ENCODE measurements around the gene FAM193B.

Gene FAM193B

GRCh38 chr5:177576169-177576568 lies 21.8 kb upstream of the FAM193B start:
- H2BK12ac ChIP-seq (ENCODE audit: low read length) = no peak overlapping the region
- no peak overlapping the region for H4K8ac ChIP-seq (ENCODE audit: low read depth, low read length)
- H3K79me1 ChIP-seq (ENCODE audit: low read length) = no peaks in the 10 kb centered on the region
- WGBS (ENCODE audit: extremely low coverage, insufficient coverage, insufficient read length) = no CpG with 5 or more reads among the region's 10 CpGs
- no peak overlapping the region for H4K91ac ChIP-seq (ENCODE audit: low read depth, low read length)
- H2AFZ ChIP-seq (ENCODE audit: insufficient read depth, low read length, poor library complexity) = no peak overlapping the region
- no peak overlapping the region for H2AK5ac ChIP-seq (ENCODE audit: low read length)
- H3K18ac ChIP-seq (ENCODE audit: low read length) = no peak overlapping the region
- H3K4me2 ChIP-seq (ENCODE audit: low read length) = no peak overlapping the region
- H3K27ac ChIP-seq (ENCODE audit: low read depth, low read length) = no peak overlapping the region
- no peak overlapping the region for H3K4me3 ChIP-seq (ENCODE audit: low read depth, low read length)
- no peak overlapping the region for H3K14ac ChIP-seq (ENCODE audit: low read length)
- H3K27me3 ChIP-seq (ENCODE audit: insufficient read depth, low read length) = no peaks in the 10 kb centered on the region
- H2BK5ac ChIP-seq (ENCODE audit: low read depth, low read length, poor library complexity) = no peak overlapping the region
- no peaks in the 10 kb centered on the region for H3K4me1 ChIP-seq (ENCODE audit: control insufficient read depth in 1 of 2, insufficient read depth in 2 of 2, low read length in 2 of 2)
- H3K36me3 ChIP-seq (ENCODE audit: control insufficient read depth in 1 of 2, insufficient read depth in 2 of 2, low read length in 2 of 2) = no peaks in the 10 kb centered on the region
- no peak overlapping the region for H3K4ac ChIP-seq (ENCODE audit: low read depth, low read length)
- no peak overlapping the region for H2BK120ac ChIP-seq (ENCODE audit: insufficient read depth, low read length, poor library complexity)
- H3K9me3 ChIP-seq (ENCODE audit: insufficient read depth, low read depth, low read length) = no peaks in the 10 kb centered on the region
- H3K79me2 ChIP-seq (ENCODE audit: control insufficient read depth, insufficient read depth, low read length, poor library complexity) = no peaks in the 10 kb centered on the region
- DNase-seq = no peak
- no peak overlapping the region for H3K23ac ChIP-seq (ENCODE audit: low read length)
- H4K12ac ChIP-seq (ENCODE audit: low read depth, low read length) = no peak overlapping the region
- no peak overlapping the region for H3K9ac ChIP-seq (ENCODE audit: low read length)

GRCh38 chr5:177575488-177575887 lies 21.1 kb upstream of the FAM193B start:
- no peak overlapping the region for H3K14ac ChIP-seq (ENCODE audit: low read length)
- H2BK5ac ChIP-seq (ENCODE audit: low read depth, low read length, poor library complexity) = no peak overlapping the region
- no peak overlapping the region for H2AFZ ChIP-seq (ENCODE audit: insufficient read depth, low read length, poor library complexity)
- H3K27ac ChIP-seq (ENCODE audit: low read depth, low read length) = no peak overlapping the region
- no CpG with 5 or more reads among the region's 1 CpG for WGBS (ENCODE audit: extremely low coverage, insufficient coverage, insufficient read length)
- no peak for DNase-seq
- H3K9me3 ChIP-seq (ENCODE audit: insufficient read depth, low read depth, low read length) = no peaks in the 10 kb centered on the region
- no peak overlapping the region for H3K18ac ChIP-seq (ENCODE audit: low read length)
- no peak overlapping the region for H2BK120ac ChIP-seq (ENCODE audit: insufficient read depth, low read length, poor library complexity)
- no peak overlapping the region for H4K8ac ChIP-seq (ENCODE audit: low read depth, low read length)
- no peak overlapping the region for H3K9ac ChIP-seq (ENCODE audit: low read length)
- no peaks in the 10 kb centered on the region for H3K36me3 ChIP-seq (ENCODE audit: control insufficient read depth in 1 of 2, insufficient read depth in 2 of 2, low read length in 2 of 2)
- H3K4me2 ChIP-seq (ENCODE audit: low read length) = no peak overlapping the region
- H4K91ac ChIP-seq (ENCODE audit: low read depth, low read length) = no peak overlapping the region
- no peak overlapping the region for H3K23ac ChIP-seq (ENCODE audit: low read length)
- H4K12ac ChIP-seq (ENCODE audit: low read depth, low read length) = no peak overlapping the region
- no peak overlapping the region for H3K4ac ChIP-seq (ENCODE audit: low read depth, low read length)
- no peak overlapping the region for H2AK5ac ChIP-seq (ENCODE audit: low read length)
- no peaks in the 10 kb centered on the region for H3K27me3 ChIP-seq (ENCODE audit: insufficient read depth, low read length)
- no peaks in the 10 kb centered on the region for H3K79me2 ChIP-seq (ENCODE audit: control insufficient read depth, insufficient read depth, low read length, poor library complexity)
- H3K4me3 ChIP-seq (ENCODE audit: low read depth, low read length) = no peak overlapping the region
- H3K79me1 ChIP-seq (ENCODE audit: low read length) = no peaks in the 10 kb centered on the region
- H2BK12ac ChIP-seq (ENCODE audit: low read length) = no peak overlapping the region
- H3K4me1 ChIP-seq (ENCODE audit: control insufficient read depth in 1 of 2, insufficient read depth in 2 of 2, low read length in 2 of 2) = no peaks in the 10 kb centered on the region

- no peak overlapping the region for H3K18ac ChIP-seq (ENCODE audit: low read length)
- H3K79me2 ChIP-seq (ENCODE audit: control insufficient read depth, insufficient read depth, low read length, poor library complexity) = no peaks in the 10 kb centered on the region
- no CpG with 5 or more reads among the region's 2 CpGs for WGBS (ENCODE audit: extremely low coverage, insufficient coverage, insufficient read length)
Observed at GRCh38 chr5:177569894-177570293, 15.5 kb upstream of the FAM193B start.

GRCh38 chr5:177568326-177568725 lies 14.0 kb upstream of the FAM193B start:
- H4K12ac ChIP-seq (ENCODE audit: low read depth, low read length) = no peak overlapping the region
- no peak overlapping the region for H3K18ac ChIP-seq (ENCODE audit: low read length)
- no peak overlapping the region for H2BK5ac ChIP-seq (ENCODE audit: low read depth, low read length, poor library complexity)
- H3K79me1 ChIP-seq (ENCODE audit: low read length) = no peaks in the 10 kb centered on the region
- H3K79me2 ChIP-seq (ENCODE audit: control insufficient read depth, insufficient read depth, low read length, poor library complexity) = no peaks in the 10 kb centered on the region
- H3K36me3 ChIP-seq (ENCODE audit: control insufficient read depth in 1 of 2, insufficient read depth in 2 of 2, low read length in 2 of 2) = no peaks in the 10 kb centered on the region
- H2AFZ ChIP-seq (ENCODE audit: insufficient read depth, low read length, poor library complexity) = no peak overlapping the region
- DNase-seq = no peak
- no peaks in the 10 kb centered on the region for H3K4me1 ChIP-seq (ENCODE audit: control insufficient read depth in 1 of 2, insufficient read depth in 2 of 2, low read length in 2 of 2)
- no peak overlapping the region for H3K23ac ChIP-seq (ENCODE audit: low read length)
- H3K4me3 ChIP-seq (ENCODE audit: low read depth, low read length) = no peak overlapping the region
- H2BK12ac ChIP-seq (ENCODE audit: low read length) = no peak overlapping the region
- H3K9me3 ChIP-seq (ENCODE audit: insufficient read depth, low read depth, low read length) = no peaks in the 10 kb centered on the region
- no peak overlapping the region for H3K4ac ChIP-seq (ENCODE audit: low read depth, low read length)
- no peak overlapping the region for H3K4me2 ChIP-seq (ENCODE audit: low read length)
- no peak overlapping the region for H3K27ac ChIP-seq (ENCODE audit: low read depth, low read length)
- H3K27me3 ChIP-seq (ENCODE audit: insufficient read depth, low read length) = no peaks in the 10 kb centered on the region
- no peak overlapping the region for H2AK5ac ChIP-seq (ENCODE audit: low read length)
- no peak overlapping the region for H2BK120ac ChIP-seq (ENCODE audit: insufficient read depth, low read length, poor library complexity)
- no peak overlapping the region for H3K14ac ChIP-seq (ENCODE audit: low read length)
- no CpG with 5 or more reads among the region's 7 CpGs for WGBS (ENCODE audit: extremely low coverage, insufficient coverage, insufficient read length)
- H3K9ac ChIP-seq (ENCODE audit: low read length) = peak overlapping the region; percentile 26
- H4K91ac ChIP-seq (ENCODE audit: low read depth, low read length) = no peak overlapping the region
- H4K8ac ChIP-seq (ENCODE audit: low read depth, low read length) = no peak overlapping the region

More at GRCh38 chr5:177569894-177570293, 15.5 kb upstream of the FAM193B start:
- H3K9ac ChIP-seq (ENCODE audit: low read length) = no peak overlapping the region
- no peak overlapping the region for H3K27ac ChIP-seq (ENCODE audit: low read depth, low read length)
- H2AK5ac ChIP-seq (ENCODE audit: low read length) = no peak overlapping the region
- H3K4me3 ChIP-seq (ENCODE audit: low read depth, low read length) = no peak overlapping the region
- H3K36me3 ChIP-seq (ENCODE audit: control insufficient read depth in 1 of 2, insufficient read depth in 2 of 2, low read length in 2 of 2) = no peaks in the 10 kb centered on the region
- no peak overlapping the region for H4K91ac ChIP-seq (ENCODE audit: low read depth, low read length)
- H2BK120ac ChIP-seq (ENCODE audit: insufficient read depth, low read length, poor library complexity) = no peak overlapping the region
- no peak for DNase-seq
- no peaks in the 10 kb centered on the region for H3K27me3 ChIP-seq (ENCODE audit: insufficient read depth, low read length)
- no peak overlapping the region for H3K23ac ChIP-seq (ENCODE audit: low read length)
- H2AFZ ChIP-seq (ENCODE audit: insufficient read depth, low read length, poor library complexity) = no peak overlapping the region
- no peak overlapping the region for H3K14ac ChIP-seq (ENCODE audit: low read length)
- no peak overlapping the region for H3K4ac ChIP-seq (ENCODE audit: low read depth, low read length)
- H4K12ac ChIP-seq (ENCODE audit: low read depth, low read length) = no peak overlapping the region
- H3K4me2 ChIP-seq (ENCODE audit: low read length) = no peak overlapping the region
- H4K8ac ChIP-seq (ENCODE audit: low read depth, low read length) = no peak overlapping the region
- no peak overlapping the region for H2BK12ac ChIP-seq (ENCODE audit: low read length)
- H3K9me3 ChIP-seq (ENCODE audit: insufficient read depth, low read depth, low read length) = no peaks in the 10 kb centered on the region
- H2BK5ac ChIP-seq (ENCODE audit: low read depth, low read length, poor library complexity) = no peak overlapping the region
- no peaks in the 10 kb centered on the region for H3K79me1 ChIP-seq (ENCODE audit: low read length)
- no peaks in the 10 kb centered on the region for H3K4me1 ChIP-seq (ENCODE audit: control insufficient read depth in 1 of 2, insufficient read depth in 2 of 2, low read length in 2 of 2)
